Natural killer cell (primary cell): ENCODE measurements around the gene TSC22D3. TPM values are rescaled to one million over a fixed set of nuclear protein-coding genes. Genes with fewer than 3 reads are reported as not detected.
"Not testable (repeated sequence)": the region's sequence is repeated elsewhere in the genome, so short reads cannot be mapped to it uniquely, and the experiment has no call there.

Experiments used
- ATAC-seq, 3 donors: fragments of 150-1000 bp in 2 of 3; fragments of 200-7000 bp in 1 of 3; cut with Tn5 transposase; 1 replicate in 1 of 3; 2 replicates in 2 of 3; pipeline ENCODE4 v1.10.0; 2021; ENCODE audit warnings: mild to moderate bottlenecking in 2 of 3, moderate library complexity in 2 of 3
- DNase-seq, 2 donors: peaks; one replicate each; pipeline versions ENCODE4 v3.0.0 to v3.0.0-alpha.2; 2013 to 2021; ENCODE audit warnings: mixed read lengths in 1 of 2
- H3K27ac ChIP-seq: one replicate; pipeline ENCODE4 v1.5.1; 2013; ENCODE audit warnings: mild to moderate bottlenecking, low read length
- H3K27me3 ChIP-seq: one replicate; pipeline ENCODE4 v1.6.1; 2013; ENCODE audit warnings: low read length; ENCODE audit not compliant: control insufficient read depth, insufficient read depth
- H3K36me3 ChIP-seq: one replicate; pipeline ENCODE4 v1.6.1; 2013; ENCODE audit warnings: low read length; ENCODE audit not compliant: control insufficient read depth, insufficient read depth
- H3K4me1 ChIP-seq: one replicate; pipeline ENCODE4 v1.6.1; 2013; ENCODE audit warnings: low read length; ENCODE audit not compliant: control insufficient read depth, insufficient read depth
- H3K4me3 ChIP-seq: one replicate; pipeline ENCODE4 v1.5.1; 2013; ENCODE audit warnings: low read length
- H3K9me3 ChIP-seq: one replicate; pipeline ENCODE4 v1.6.1; 2013; ENCODE audit warnings: low read length; ENCODE audit not compliant: control insufficient read depth, insufficient read depth
- H3K27ac Mint-ChIP-seq, 2 donors: one replicate each; pipeline ENCODE4 v1.8.0; 2022; ENCODE audit warnings: mild to moderate bottlenecking in 2 of 2, mixed read lengths in 2 of 2, moderate library complexity in 1 of 2
- H3K27me3 Mint-ChIP-seq, 2 donors: one replicate each; pipeline ENCODE4 v1.8.0; 2022; ENCODE audit warnings: low read depth in 2 of 2, mixed read lengths in 2 of 2
- H3K36me3 Mint-ChIP-seq: one replicate; pipeline ENCODE4 v1.8.0; 2022; ENCODE audit warnings: mixed read lengths
- H3K4me1 Mint-ChIP-seq, 2 donors: one replicate each; pipeline ENCODE4 v1.8.0; 2022; ENCODE audit warnings: mixed read lengths in 2 of 2
- H3K4me3 Mint-ChIP-seq: one replicate; pipeline ENCODE4 v1.8.0; 2022; ENCODE audit warnings: mild to moderate bottlenecking, moderate library complexity, mixed read lengths
- H3K9me3 Mint-ChIP-seq, 2 donors: one replicate each; pipeline ENCODE4 v1.8.0; 2022; ENCODE audit warnings: mixed read lengths in 2 of 2
- CTCF ChIP-seq: fragments of 200-600 bp; IDR thresholded peaks from one replicate; pipeline ENCODE4 v1.8.0; 2022; ENCODE audit warnings: antibody characterized with exemption
- WGBS: methylation state at CpG from one replicate; pipeline ENCODE4 v1.1.7; 2013; ENCODE audit warnings: missing lambda C conversion rate; ENCODE audit not compliant: insufficient coverage; 5-methylcytosine and 5-hydroxymethylcytosine counted together
- intact Hi-C: fragments of 100-400 bp; cut with micrococcal nuclease; formaldehyde crosslinking; loops from one replicate; pipeline ENCODE4 v1.14.2; 2022
- total RNA-seq, 4 donors: library from RNA; stranded (reverse); fragments of 120-200 nt in 1 of 4; gene quantifications; one replicate each; pipeline versions ENCODE4 v1.2.3 to v1.2.4, GENCODE V29; 2013 to 2022

TSC22D3 gene
- total RNA-seq, 3 donors from 2014 or later (not counting 1 experiment from before 2014, with no cell fraction given) = 895 to 1,800 (median 1,053) TPM

GRCh38 chrX:107669261-107669660 is 106.3 kb downstream of the TSC22D3 start:
- ATAC-seq (no peak), DNase-seq (no peak)
- no peak overlapping the region for H3K27ac ChIP-seq
- Mint-ChIP-seq H3K27ac (no peak overlapping the region), H3K4me3 (no peak overlapping the region), H3K27me3 (peaks cover 3 to 11% of the 10 kb centered on the region in 2 donors), H3K4me1 (peaks cover 11 to 13% of the 10 kb centered on the region in 2 donors), H3K9me3 (no peaks in the 10 kb centered on the region), H3K36me3 (no peaks in the 10 kb centered on the region)
- H3K27me3 ChIP-seq = no peaks in the 10 kb centered on the region
- H3K9me3 ChIP-seq = no peaks in the 10 kb centered on the region
- peaks cover 18% of the 10 kb centered on the region for H3K4me1 ChIP-seq
- intact Hi-C loops = no loop called here
- TF ChIP-seq CTCF = no peak
- no CpG with 5 or more reads among the region's 4 CpGs for WGBS
- H3K4me3 ChIP-seq = no peak overlapping the region
- H3K36me3 ChIP-seq = no peaks in the 10 kb centered on the region

GRCh38 chrX:107668710-107669109 is 106.9 kb downstream of the TSC22D3 start:
- H3K27ac Mint-ChIP-seq, H3K9me3 ChIP-seq, DNase-seq, intact Hi-C loops, ATAC-seq, H3K4me3 Mint-ChIP-seq, H3K36me3 ChIP-seq, H3K4me3 ChIP-seq, H3K27ac ChIP-seq, H3K36me3 Mint-ChIP-seq, H3K27me3 ChIP-seq, H3K4me1 Mint-ChIP-seq, H3K9me3 Mint-ChIP-seq: not testable (repeated sequence)
- H3K4me1 ChIP-seq = peaks cover 12% of the 10 kb centered on the region
- 90% methylated on average over 2 of the region's 5 CpGs for WGBS
- H3K27me3 Mint-ChIP-seq = peaks cover 3 to 11% of the 10 kb centered on the region in 2 donors

GRCh38 chrX:107667426-107667825 is 108.2 kb downstream of the TSC22D3 start:
- no peak for ATAC-seq
- H3K4me1 Mint-ChIP-seq = no peaks in the 10 kb centered on the region
- no peaks in the 10 kb centered on the region for H3K4me1 ChIP-seq
- H3K36me3 Mint-ChIP-seq = no peaks in the 10 kb centered on the region
- intact Hi-C loops = no loop called here
- H3K4me3 ChIP-seq = no peak overlapping the region
- H3K36me3 ChIP-seq = no peaks in the 10 kb centered on the region
- H3K9me3 Mint-ChIP-seq = no peaks in the 10 kb centered on the region
- no peak overlapping the region for H3K4me3 Mint-ChIP-seq
- no peaks in the 10 kb centered on the region for H3K27me3 ChIP-seq
- no peak overlapping the region for H3K27ac Mint-ChIP-seq
- TF ChIP-seq CTCF = no peak
- no peaks in the 10 kb centered on the region for H3K9me3 ChIP-seq
- H3K27ac ChIP-seq = no peak overlapping the region
- peaks cover 3 to 14% of the 10 kb centered on the region in 2 donors for H3K27me3 Mint-ChIP-seq
- no peak for DNase-seq
- 90% methylated on average over 1 of the region's 1 CpG for WGBS

GRCh38 chrX:107666931-107667330 is 108.7 kb downstream of the TSC22D3 start:
- intact Hi-C loops = no loop called here
- 100% methylated on average over 1 of the region's 1 CpG for WGBS
- Mint-ChIP-seq H3K4me1 (no peaks in the 10 kb centered on the region), H3K36me3 (no peaks in the 10 kb centered on the region), H3K4me3 (no peak overlapping the region), H3K27ac (no peak overlapping the region), H3K27me3 (peaks cover 3 to 19% of the 10 kb centered on the region in 2 donors), H3K9me3 (no peaks in the 10 kb centered on the region)
- Histone ChIP-seq H3K4me1 (no peaks in the 10 kb centered on the region), H3K27ac (no peak overlapping the region), H3K4me3 (no peak overlapping the region), H3K36me3 (no peaks in the 10 kb centered on the region), H3K27me3 (no peaks in the 10 kb centered on the region), H3K9me3 (no peaks in the 10 kb centered on the region)
- DNase-seq (no peak), ATAC-seq (no peak)
- TF ChIP-seq CTCF = no peak

Other genes with a start within 250 kb of the TSC22D3 start
- gene PRPS1, start 147.3 kb downstream of the TSC22D3 start, total RNA-seq = 10 to 100 TPM; 43.7 to 51.5 (median 49.3) TPM
- gene NCBP2L, start 1.9 kb upstream of the TSC22D3 start, total RNA-seq = under 1 TPM in 1 of 3 donors, not detected in 2; 0.18 TPM
- 1 to 10 TPM; 1.4 to 6.0 (median 2.3) TPM for gene MID2, start 50.1 kb upstream of the TSC22D3 start, total RNA-seq
- not detected for gene TEX13B, start 206.6 kb upstream of the TSC22D3 start, total RNA-seq